ENCODE data around the gene DAP. TPM values are rescaled to one million over a fixed set of nuclear protein-coding genes. Genes with fewer than 3 reads are reported as not detected.

The DAP gene
- total and polyA plus RNA-seq, 2 of the 13 experiments (the other 11 are each of a cell fraction or from before 2014, with no cell fraction given): 22.0 to 57.5 TPM

GRCh38 chr5:10655161-10655971, 105.7 kb downstream of the DAP start:
- Histone ChIP-seq H3K9ac (ENCODE audit: insufficient read depth, low read depth, low read length) (no peak overlapping the region), H2AFZ (ENCODE audit: low read length) (no peak overlapping the region), H3K36me3 (replicated peaks in 1 of 2; ENCODE audit: control insufficient read depth in 1 of 2, insufficient read depth in 2 of 2, low read length in 2 of 2) (no peaks in the 10 kb centered on the region), H4K20me1 (ENCODE audit: insufficient read depth, low read length) (no peaks in the 10 kb centered on the region), H3K27ac (ENCODE audit: extremely low read length, insufficient read depth, low read length) (no peak overlapping the region), H3K4me3 (replicated peaks in 1 of 3; ENCODE audit: insufficient read depth in 1 of 3, low read depth in 2 of 3, low read length in 3 of 3) (no peak overlapping the region), H3K4me2 (ENCODE audit: low read depth, low read length) (no peak overlapping the region), H3K9me3 (ENCODE audit: low read length) (no peaks in the 10 kb centered on the region), H3K27me3 (ENCODE audit: control insufficient read depth in 1 of 2, insufficient read depth in 2 of 2, low read length in 2 of 2) (peaks cover 4 to 32% of the 10 kb centered on the region in 2 experiments; a peak in 3 of 5 replicates), H3K4me1 (ENCODE audit: insufficient read depth, low read length) (no peaks in the 10 kb centered on the region), H3K79me2 (ENCODE audit: insufficient read depth, low read length) (no peaks in the 10 kb centered on the region)
- 50% methylated on average over 26 of the region's 29 CpGs for WGBS (ENCODE audit: low lambda C conversion rate)
- FAIRE-seq: no peak
- no peak for TF ChIP-seq ZNF761 (CRISPR knock-in tag; conservative IDR thresholded peaks at IDR 0.05)
- no peak for DNase-seq (ENCODE audit: low spot score)
- BruUV-seq (replicated peaks): no TSS peak
- ChIA-PET POLR2A (no interaction called here), CTCF (ENCODE audit: low intra/inter-chr PET ratio, low total read pairs) (no interaction called here)
- no peak for ATAC-seq
- intact Hi-C loops (cut with micrococcal nuclease; ENCODE audit: unreplicated experiment): no loop called here
- in situ Hi-C loops (cut with HindIII; ENCODE audit: extremely low pct_ligation_motif_present, low pct_unique_long_range_greater_than_20kb): no loop called here

DNA sequence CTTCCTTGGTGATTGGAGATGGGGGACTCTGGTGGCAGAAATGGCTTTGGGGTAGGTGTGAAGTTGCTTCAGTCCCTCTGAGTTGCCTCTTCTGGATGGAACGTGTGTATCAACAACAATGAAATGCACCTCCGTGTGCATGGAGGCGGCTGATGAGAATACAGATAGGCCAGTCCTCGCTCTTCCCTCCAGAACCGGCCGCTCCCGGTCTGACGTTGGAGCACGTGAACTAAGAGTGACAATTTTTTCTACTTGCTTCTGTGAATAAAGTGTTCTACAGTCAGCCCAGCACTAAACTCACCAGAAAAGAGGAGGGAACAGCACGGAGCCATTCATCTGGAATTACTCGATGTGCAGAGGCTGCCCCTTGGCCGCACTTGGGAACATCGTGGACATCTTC, 106.5 kb downstream of the DAP start:
- H4K20me1 ChIP-seq (ENCODE audit: insufficient read depth, low read length): no peaks in the 10 kb centered on the region
- H3K36me3 ChIP-seq (replicated peaks in 1 of 2; ENCODE audit: control insufficient read depth in 1 of 2, insufficient read depth in 2 of 2, low read length in 2 of 2): no peaks in the 10 kb centered on the region
- FAIRE-seq: no peak
- in situ Hi-C loops (cut with HindIII; ENCODE audit: extremely low pct_ligation_motif_present, low pct_unique_long_range_greater_than_20kb) (no loop called here), intact Hi-C loops (cut with micrococcal nuclease; ENCODE audit: unreplicated experiment) (no loop called here)
- CTCF ChIA-PET (ENCODE audit: low intra/inter-chr PET ratio, low total read pairs): no interaction called here
- no peak overlapping the region for H3K4me2 ChIP-seq (ENCODE audit: low read depth, low read length)
- peaks cover 4 to 27% of the 10 kb centered on the region in 2 experiments; a peak in 3 of 5 replicates for H3K27me3 ChIP-seq (ENCODE audit: control insufficient read depth in 1 of 2, insufficient read depth in 2 of 2, low read length in 2 of 2)
- no peaks in the 10 kb centered on the region for H3K79me2 ChIP-seq (ENCODE audit: insufficient read depth, low read length)
- no peak overlapping the region for H3K4me3 ChIP-seq (replicated peaks in 1 of 3; ENCODE audit: insufficient read depth in 1 of 3, low read depth in 2 of 3, low read length in 3 of 3)
- no peak for DNase-seq (ENCODE audit: low spot score)
- 71% methylated on average over 10 of the region's 13 CpGs for WGBS (ENCODE audit: low lambda C conversion rate)
- no peak overlapping the region for H3K9ac ChIP-seq (ENCODE audit: insufficient read depth, low read depth, low read length)
- no peak for ATAC-seq
- no TSS peak for BruUV-seq (replicated peaks)
- H3K4me1 ChIP-seq (ENCODE audit: insufficient read depth, low read length): no peaks in the 10 kb centered on the region
- no peaks in the 10 kb centered on the region for H3K9me3 ChIP-seq (ENCODE audit: low read length)
- POLR2A ChIA-PET: no interaction called here
- no peak overlapping the region for H2AFZ ChIP-seq (ENCODE audit: low read length)
- no peak overlapping the region for H3K27ac ChIP-seq (ENCODE audit: extremely low read length, insufficient read depth, low read length)
- no peak for TF ChIP-seq ATM (IDR thresholded peaks at IDR 0.05; ENCODE audit: borderline replicate concordance)
- no peak for TF ChIP-seq ZNF264 (CRISPR knock-in tag; IDR thresholded peaks at IDR 0.05)
- TF ChIP-seq ZNF513 (CRISPR knock-in tag; conservative IDR thresholded peaks at IDR 0.05): no peak
- TF ChIP-seq, protein P1, sequence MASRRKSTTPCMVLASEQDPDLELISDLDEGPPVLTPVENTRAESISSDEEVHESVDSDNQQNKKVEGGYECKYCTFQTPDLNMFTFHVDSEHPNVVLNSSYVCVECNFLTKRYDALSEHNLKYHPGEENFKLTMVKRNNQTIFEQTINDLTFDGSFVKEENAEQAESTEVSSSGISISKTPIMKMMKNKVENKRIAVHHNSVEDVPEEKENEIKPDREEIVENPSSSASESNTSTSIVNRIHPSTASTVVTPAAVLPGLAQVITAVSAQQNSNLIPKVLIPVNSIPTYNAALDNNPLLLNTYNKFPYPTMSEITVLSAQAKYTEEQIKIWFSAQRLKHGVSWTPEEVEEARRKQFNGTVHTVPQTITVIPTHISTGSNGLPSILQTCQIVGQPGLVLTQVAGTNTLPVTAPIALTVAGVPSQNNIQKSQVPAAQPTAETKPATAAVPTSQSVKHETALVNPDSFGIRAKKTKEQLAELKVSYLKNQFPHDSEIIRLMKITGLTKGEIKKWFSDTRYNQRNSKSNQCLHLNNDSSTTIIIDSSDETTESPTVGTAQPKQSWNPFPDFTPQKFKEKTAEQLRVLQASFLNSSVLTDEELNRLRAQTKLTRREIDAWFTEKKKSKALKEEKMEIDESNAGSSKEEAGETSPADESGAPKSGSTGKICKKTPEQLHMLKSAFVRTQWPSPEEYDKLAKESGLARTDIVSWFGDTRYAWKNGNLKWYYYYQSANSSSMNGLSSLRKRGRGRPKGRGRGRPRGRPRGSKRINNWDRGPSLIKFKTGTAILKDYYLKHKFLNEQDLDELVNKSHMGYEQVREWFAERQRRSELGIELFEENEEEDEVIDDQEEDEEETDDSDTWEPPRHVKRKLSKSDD (CRISPR knock-in tag; IDR thresholded peaks at IDR 0.05; ENCODE audit: low read depth): no peak
- TF ChIP-seq RFX5 (IDR thresholded peaks at IDR 0.05; ENCODE audit: low read depth, low read length): no peak
- no peak for TF ChIP-seq NFE2L2 (IDR thresholded peaks at IDR 0.05; ENCODE audit: low read length)
- no peak for TF ChIP-seq ZNF512 (CRISPR knock-in tag; IDR thresholded peaks at IDR 0.05)
- TF ChIP-seq, protein P2, sequence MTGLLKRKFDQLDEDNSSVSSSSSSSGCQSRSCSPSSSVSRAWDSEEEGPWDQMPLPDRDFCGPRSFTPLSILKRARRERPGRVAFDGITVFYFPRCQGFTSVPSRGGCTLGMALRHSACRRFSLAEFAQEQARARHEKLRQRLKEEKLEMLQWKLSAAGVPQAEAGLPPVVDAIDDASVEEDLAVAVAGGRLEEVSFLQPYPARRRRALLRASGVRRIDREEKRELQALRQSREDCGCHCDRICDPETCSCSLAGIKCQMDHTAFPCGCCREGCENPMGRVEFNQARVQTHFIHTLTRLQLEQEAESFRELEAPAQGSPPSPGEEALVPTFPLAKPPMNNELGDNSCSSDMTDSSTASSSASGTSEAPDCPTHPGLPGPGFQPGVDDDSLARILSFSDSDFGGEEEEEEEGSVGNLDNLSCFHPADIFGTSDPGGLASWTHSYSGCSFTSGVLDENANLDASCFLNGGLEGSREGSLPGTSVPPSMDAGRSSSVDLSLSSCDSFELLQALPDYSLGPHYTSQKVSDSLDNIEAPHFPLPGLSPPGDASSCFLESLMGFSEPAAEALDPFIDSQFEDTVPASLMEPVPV (CRISPR knock-in tag; IDR thresholded peaks at IDR 0.05): no peak
- TF ChIP-seq ZNF354B (CRISPR knock-in tag; IDR thresholded peaks at IDR 0.05): no peak

Measured in HepG2 (cell line).